Esophagus squamous epithelium (tissue), 5 donors: ENCODE results near the gene THAP7. TPM values are rescaled to one million over a fixed set of nuclear protein-coding genes. Genes with fewer than 3 reads are reported as not detected.

Experiments
- DNase-seq: peaks from one replicate; lab custom pipeline; 2025; lab: John Stamatoyannopoulos, UW
- H3K27ac ChIP-seq, 4 donors: fragments of 200-600 bp; sonication (generic); one replicate each; pipeline ENCODE4 v1.5.1; 2016 to 2019; ENCODE audit warnings: mild to moderate bottlenecking in 1 of 4
- H3K27me3 ChIP-seq, 4 donors: fragments of 200-600 bp; sonication (generic); 1 replicate in 3 of 4; 2 replicates in 1 of 4; pipeline versions ENCODE4 v1.5.1 to v1.6.0; 2017 to 2021; ENCODE audit warnings: antibody characterized with exemption in 1 of 4
- H3K36me3 ChIP-seq, 3 donors: fragments of 200-600 bp; sonication (generic); one replicate each; pipeline ENCODE4 v1.5.1; 2016 to 2019
- H3K4me1 ChIP-seq, 3 donors: fragments of 200-600 bp; sonication (generic); one replicate each; pipeline ENCODE4 v1.5.1; 2017 to 2019
- H3K4me3 ChIP-seq, 4 donors: fragments of 200-600 bp; sonication (generic); 1 replicate in 3 of 4; 2 replicates in 1 of 4; pipeline ENCODE4 v1.5.1; 2016 to 2019; ENCODE audit warnings: mild to moderate bottlenecking in 2 of 4, moderate library complexity in 1 of 4
- H3K9me3 ChIP-seq, 3 donors: fragments of 200-600 bp; sonication (generic); one replicate each; pipeline ENCODE4 v1.5.1; 2016 to 2019
- CTCF ChIP-seq, 6 experiments: fragments of 450-650 bp in 4 of 6; fragments of 200-600 bp in 2 of 6; sonication (generic) in 2 of 6; IDR thresholded peaks; one replicate each; pipeline ENCODE4 v1.5.1; 2016 to 2019; ENCODE audit warnings: antibody characterized with exemption in 6 of 6, mild to moderate bottlenecking in 4 of 6, moderate library complexity in 4 of 6
- POLR2A ChIP-seq, 4 donors: fragments of 450-650 bp; IDR thresholded peaks; one replicate each; pipeline ENCODE4 v1.6.1; 2017; ENCODE audit warnings: antibody characterized with exemption in 4 of 4, mild to moderate bottlenecking in 4 of 4, moderate library complexity in 3 of 4
- WGBS, 2 donors: methylation state at CpG; one replicate each; pipeline ENCODE4 v1.1.5; 2018; 5-methylcytosine and 5-hydroxymethylcytosine counted together
- intact Hi-C: fragments of 100-400 bp; cut with DNase I; formaldehyde crosslinking; loops from one replicate; pipeline ENCODE4 v1.15.0; 2022
- total RNA-seq, 4 donors: library from RNA; depleted of rRNA; stranded (reverse); fragments of >200 nt; gene quantifications; one replicate each; pipeline ENCODE4 v1.1.0, GENCODE V29; 2016
- donor health status: DM: yes; HTN: yes; CAD: no.

Gene THAP7
- total RNA-seq, 4 donors from 2014 or later: 13.2 to 38.7 (median 32.0) TPM

DNA sequence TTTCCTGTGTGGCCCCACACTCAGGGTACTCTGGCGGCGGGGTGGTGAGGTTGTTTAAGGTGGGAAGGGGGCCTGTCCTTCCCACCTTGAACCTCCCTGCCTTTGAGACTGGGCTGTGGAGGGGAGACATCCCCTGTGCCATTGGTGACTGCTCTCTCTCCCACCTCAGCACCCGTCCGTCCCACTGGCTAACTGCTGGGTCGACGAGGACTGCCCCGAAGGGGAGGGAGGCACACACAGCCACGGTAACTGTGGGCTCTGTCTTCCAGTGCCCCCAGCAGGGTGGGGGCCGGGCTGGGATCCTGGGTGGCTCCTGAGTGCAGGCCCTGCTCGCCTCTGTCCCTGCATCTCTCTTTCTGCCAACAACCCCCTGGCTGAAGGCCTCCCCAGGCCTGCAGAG lies 20.6 kb upstream of the THAP7 start:
- H3K4me1 ChIP-seq: peaks cover 15 to 26% (median 17%) of the 10 kb centered on the region in 3 donors
- no peak for DNase-seq
- TF ChIP-seq POLR2A (IDR thresholded peaks at IDR 0.05): no peak
- TF ChIP-seq CTCF (IDR thresholded peaks at IDR 0.05): no peak
- no peaks in the 10 kb centered on the region for H3K9me3 ChIP-seq
- WGBS, 2 donors: 77 to 94% methylated on average over 2 to 5 of the region's 10 CpGs
- H3K36me3 ChIP-seq: no peaks in the 10 kb centered on the region
- intact Hi-C loops: no loop called here
- no peak overlapping the region for H3K4me3 ChIP-seq
- H3K27ac ChIP-seq: no peak overlapping the region
- no peaks in the 10 kb centered on the region for H3K27me3 ChIP-seq

GRCh38 chr22:21020802-21021429 lies 19.0 kb upstream of the THAP7 start:
- no peak overlapping the region for H3K4me3 ChIP-seq
- intact Hi-C loops: no loop called here
- no peaks in the 10 kb centered on the region for H3K36me3 ChIP-seq
- no peaks in the 10 kb centered on the region for H3K9me3 ChIP-seq
- H3K4me1 ChIP-seq: peaks cover 6 to 10% (median 7%) of the 10 kb centered on the region in 3 donors
- DNase-seq: no peak
- no peaks in the 10 kb centered on the region for H3K27me3 ChIP-seq
- TF ChIP-seq POLR2A (IDR thresholded peaks at IDR 0.05) (no peak), CTCF (IDR thresholded peaks at IDR 0.05) (peak in 4 of 6 experiments; percentile 9 to 50 (median 29))
- no peak overlapping the region for H3K27ac ChIP-seq
- WGBS, 2 donors: 58 to 60% methylated on average over 2 to 5 of the region's 7 CpGs

GRCh38 chr22:21018314-21018713 lies 16.4 kb upstream of the THAP7 start:
- H3K36me3 ChIP-seq: no peaks in the 10 kb centered on the region
- peaks cover 22 to 25% (median 23%) of the 10 kb centered on the region in 3 donors for H3K4me1 ChIP-seq
- H3K27ac ChIP-seq: no peak overlapping the region
- no peaks in the 10 kb centered on the region for H3K9me3 ChIP-seq
- H3K27me3 ChIP-seq: no peaks in the 10 kb centered on the region
- no peak overlapping the region for H3K4me3 ChIP-seq
- intact Hi-C loops: no loop called here
- WGBS, 2 donors: 94 to 95% methylated on average over 4 of the region's 4 CpGs
- no peak for DNase-seq
- TF ChIP-seq CTCF (IDR thresholded peaks at IDR 0.05): no peak
- no peak for TF ChIP-seq POLR2A (IDR thresholded peaks at IDR 0.05)

DNA sequence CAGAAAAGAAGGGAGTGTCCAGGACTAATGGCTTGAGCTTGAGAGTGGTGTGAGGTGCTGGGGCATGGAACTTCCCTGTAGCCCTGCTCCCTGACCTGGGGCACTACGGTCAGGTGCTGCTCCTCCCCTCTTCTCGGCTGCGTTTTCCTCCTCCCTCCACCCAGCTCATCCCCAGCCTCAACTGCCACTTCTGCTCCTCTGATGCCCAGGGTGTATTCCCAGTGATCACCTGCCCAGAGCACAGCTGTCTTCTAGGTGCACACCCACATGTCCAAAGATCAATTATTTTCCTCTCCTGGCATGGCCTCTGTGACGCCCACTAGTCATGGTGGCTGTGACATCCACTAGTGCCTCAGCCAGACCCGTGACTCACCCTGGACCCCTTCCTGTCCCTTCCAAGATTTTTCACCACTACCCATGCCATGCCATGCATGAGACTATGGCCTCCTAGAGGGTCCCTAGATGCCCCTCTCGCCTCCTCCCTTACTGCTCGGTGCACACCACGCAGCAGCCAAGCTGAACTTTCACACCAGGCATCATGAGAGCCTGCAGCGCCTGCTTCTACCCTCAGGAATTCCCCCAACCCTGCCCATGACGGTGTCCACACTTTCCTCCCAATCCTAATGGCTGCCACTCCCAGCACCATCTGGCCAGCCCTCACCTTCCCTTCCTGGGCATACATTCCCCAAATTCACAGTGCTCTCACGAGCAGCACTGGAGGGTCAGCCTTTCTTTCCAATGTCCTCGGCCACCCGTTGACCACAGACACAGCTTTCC lies 14.9 kb upstream of the THAP7 start:
- TF ChIP-seq CTCF (IDR thresholded peaks at IDR 0.05): no peak
- TF ChIP-seq POLR2A (IDR thresholded peaks at IDR 0.05): no peak
- no peak for DNase-seq
- H3K27ac ChIP-seq: no peak overlapping the region
- H3K36me3 ChIP-seq: no peaks in the 10 kb centered on the region
- peaks cover 22 to 28% (median 23%) of the 10 kb centered on the region in 3 donors for H3K4me1 ChIP-seq
- intact Hi-C loops: no loop called here
- no peaks in the 10 kb centered on the region for H3K27me3 ChIP-seq
- no peaks in the 10 kb centered on the region for H3K9me3 ChIP-seq
- no peak overlapping the region for H3K4me3 ChIP-seq
- WGBS, 2 donors: 84 to 89% methylated on average over 13 of the region's 13 CpGs

DNA sequence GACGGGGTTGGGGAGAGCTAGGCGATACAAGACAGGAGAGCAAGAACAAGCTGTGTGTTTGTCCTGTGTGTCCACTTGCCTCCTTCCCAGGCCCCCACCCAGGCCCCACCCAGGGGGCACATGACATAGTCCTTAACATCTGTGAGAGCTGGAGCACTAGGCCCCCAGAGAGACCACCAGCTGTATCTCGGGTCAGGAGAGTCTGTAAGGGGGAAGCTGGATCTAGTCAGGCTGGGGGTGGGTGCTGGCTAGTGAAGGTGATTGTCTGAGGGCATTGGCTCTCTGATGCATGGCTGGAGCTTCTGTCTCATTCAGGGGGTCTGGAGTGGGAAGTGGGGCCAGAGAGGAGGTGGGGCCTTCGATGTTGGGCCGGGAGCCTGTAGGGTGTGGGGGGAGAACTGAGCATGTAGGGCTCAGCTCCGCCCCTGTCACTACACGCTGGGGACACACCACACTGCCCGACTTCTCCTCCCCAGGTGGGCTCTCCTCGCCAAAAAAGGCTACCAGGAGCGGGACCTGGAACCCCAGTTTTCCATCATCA lies 13.6 kb upstream of the THAP7 start:
- Histone ChIP-seq H3K4me3 (no peak overlapping the region), H3K9me3 (no peaks in the 10 kb centered on the region), H3K4me1 (peaks cover 22 to 28% (median 23%) of the 10 kb centered on the region in 3 donors), H3K36me3 (no peaks in the 10 kb centered on the region), H3K27ac (no peak overlapping the region), H3K27me3 (no peaks in the 10 kb centered on the region)
- DNase-seq: no peak
- 70 to 79% methylated on average over 5 to 8 of the region's 10 CpGs for WGBS, 2 donors
- TF ChIP-seq CTCF (IDR thresholded peaks at IDR 0.05) (no peak), POLR2A (IDR thresholded peaks at IDR 0.05) (no peak)
- intact Hi-C loops: no loop called here
